ENCODE results near the gene AKT2.
"Not testable (repeated sequence)": the region's sequence is repeated elsewhere in the genome, so short reads cannot be mapped to it uniquely, and the experiment has no call there.

Gene AKT2

GRCh38 chr19:40228346-40228745 lies 56.8 kb downstream of the AKT2 start:
- DNase-seq (ENCODE audit: low read depth) = no peak

GRCh38 chr19:40225440-40226305 lies 59.5 kb downstream of the AKT2 start:
- DNase-seq (ENCODE audit: low read depth) = peak; percentile 12
- peak overlapping the region; percentile 35 for H3K4me3 ChIP-seq (ENCODE audit: low read depth, low read length)

More at GRCh38 chr19:40228346-40228745, 56.8 kb downstream of the AKT2 start:
- no peak overlapping the region for H3K4me3 ChIP-seq (ENCODE audit: low read depth, low read length)

DNA sequence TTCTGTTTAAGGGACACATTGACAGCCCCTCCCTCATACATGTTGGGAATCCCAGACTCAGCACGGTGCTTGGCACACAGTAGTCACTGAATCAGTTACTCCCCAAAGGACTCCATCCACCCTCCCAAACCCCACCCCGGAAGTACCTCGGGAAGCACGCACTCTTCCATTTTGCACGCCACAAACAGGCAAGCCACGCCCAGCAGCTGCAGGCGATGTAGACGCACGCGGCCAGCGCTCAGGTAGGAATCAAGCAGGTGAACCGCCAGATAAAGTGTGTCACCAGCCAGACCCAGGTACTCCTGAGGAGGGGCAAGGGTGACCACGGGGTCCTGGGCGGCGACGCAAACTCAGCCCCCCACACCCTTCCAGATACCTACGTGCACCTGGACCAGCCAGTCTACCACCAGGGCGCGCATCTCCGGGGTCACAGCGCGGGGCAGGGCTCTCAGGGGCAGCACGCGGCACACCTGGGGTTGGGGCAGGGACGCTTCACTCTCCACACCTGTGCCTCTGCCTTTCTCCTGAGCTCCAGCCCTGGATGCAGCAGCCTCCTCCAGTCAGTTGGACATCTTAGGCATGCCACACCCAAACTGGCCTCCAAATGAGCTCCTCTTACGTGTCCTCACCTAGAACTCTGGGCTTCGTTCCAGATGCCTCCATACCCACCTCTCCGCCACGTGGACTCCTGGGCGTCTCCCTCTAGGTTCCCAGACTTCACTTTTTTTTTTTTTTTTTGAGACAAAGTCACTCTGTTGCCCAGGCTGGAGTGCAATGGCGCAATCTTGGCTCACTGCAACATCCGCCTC lies 60.6 kb downstream of the AKT2 start:
- no peak overlapping the region for H3K4me3 ChIP-seq (ENCODE audit: low read depth, low read length)
- no peak for DNase-seq (ENCODE audit: low read depth)

GRCh38 chr19:40223135-40223822 lies 61.9 kb downstream of the AKT2 start:
- no peak overlapping the region for H3K4me3 ChIP-seq (ENCODE audit: low read depth, low read length)
- DNase-seq (ENCODE audit: low read depth) = no peak

GRCh38 chr19:40221858-40222619 lies 63.1 kb downstream of the AKT2 start:
- peak; percentile 57 for DNase-seq (ENCODE audit: low read depth)
- no peak overlapping the region for H3K4me3 ChIP-seq (ENCODE audit: low read depth, low read length)

DNA sequence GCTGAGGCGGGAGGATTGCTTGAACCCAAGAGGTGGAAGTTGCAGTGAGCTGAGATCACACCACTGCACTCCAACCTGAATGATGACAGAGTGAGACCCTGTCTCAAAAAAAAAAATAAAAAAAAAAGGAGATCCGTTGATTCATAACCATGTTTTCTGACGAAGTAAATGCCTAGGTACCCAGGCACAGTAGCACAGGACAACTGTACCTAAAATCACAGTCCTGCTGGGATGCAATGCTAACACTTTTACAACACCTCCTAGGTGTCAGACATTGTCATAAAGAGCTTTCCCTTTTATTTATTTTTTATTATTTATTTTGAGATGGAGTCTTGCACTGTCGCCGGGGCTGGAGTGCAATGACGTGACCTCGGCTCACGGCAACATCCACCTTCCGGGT lies 64.5 kb downstream of the AKT2 start:
- H3K4me3 ChIP-seq (ENCODE audit: low read depth, low read length) = no peak overlapping the region
- no peak for DNase-seq (ENCODE audit: low read depth)

GRCh38 chr19:40219721-40220276 lies 65.3 kb downstream of the AKT2 start:
- DNase-seq (ENCODE audit: low read depth) = peak; percentile 22
- peak overlapping the region; percentile 28 for H3K4me3 ChIP-seq (ENCODE audit: low read depth, low read length)

DNA sequence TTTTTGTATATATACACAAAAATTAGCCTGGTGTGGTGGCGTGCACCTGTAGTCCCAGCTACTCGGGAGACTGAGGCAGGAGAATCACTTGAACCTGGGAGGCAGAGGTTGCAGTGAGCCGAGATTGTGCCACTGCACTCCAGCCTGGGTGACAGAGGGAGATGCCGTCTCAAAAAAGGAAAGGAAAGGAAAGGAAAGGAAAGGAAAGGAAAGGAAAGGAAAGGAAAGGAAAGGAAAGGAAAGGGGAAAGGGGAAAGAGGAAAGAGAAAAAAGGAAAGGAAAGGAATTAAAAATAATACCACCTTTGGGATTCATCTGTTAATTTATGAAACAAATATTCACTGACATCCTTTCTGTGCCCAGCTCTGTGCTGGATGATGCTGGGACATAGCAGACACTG lies 66.1 kb downstream of the AKT2 start:
- H3K4me3 ChIP-seq (ENCODE audit: low read depth, low read length); DNase-seq (ENCODE audit: low read depth): not testable (repeated sequence)

DNA sequence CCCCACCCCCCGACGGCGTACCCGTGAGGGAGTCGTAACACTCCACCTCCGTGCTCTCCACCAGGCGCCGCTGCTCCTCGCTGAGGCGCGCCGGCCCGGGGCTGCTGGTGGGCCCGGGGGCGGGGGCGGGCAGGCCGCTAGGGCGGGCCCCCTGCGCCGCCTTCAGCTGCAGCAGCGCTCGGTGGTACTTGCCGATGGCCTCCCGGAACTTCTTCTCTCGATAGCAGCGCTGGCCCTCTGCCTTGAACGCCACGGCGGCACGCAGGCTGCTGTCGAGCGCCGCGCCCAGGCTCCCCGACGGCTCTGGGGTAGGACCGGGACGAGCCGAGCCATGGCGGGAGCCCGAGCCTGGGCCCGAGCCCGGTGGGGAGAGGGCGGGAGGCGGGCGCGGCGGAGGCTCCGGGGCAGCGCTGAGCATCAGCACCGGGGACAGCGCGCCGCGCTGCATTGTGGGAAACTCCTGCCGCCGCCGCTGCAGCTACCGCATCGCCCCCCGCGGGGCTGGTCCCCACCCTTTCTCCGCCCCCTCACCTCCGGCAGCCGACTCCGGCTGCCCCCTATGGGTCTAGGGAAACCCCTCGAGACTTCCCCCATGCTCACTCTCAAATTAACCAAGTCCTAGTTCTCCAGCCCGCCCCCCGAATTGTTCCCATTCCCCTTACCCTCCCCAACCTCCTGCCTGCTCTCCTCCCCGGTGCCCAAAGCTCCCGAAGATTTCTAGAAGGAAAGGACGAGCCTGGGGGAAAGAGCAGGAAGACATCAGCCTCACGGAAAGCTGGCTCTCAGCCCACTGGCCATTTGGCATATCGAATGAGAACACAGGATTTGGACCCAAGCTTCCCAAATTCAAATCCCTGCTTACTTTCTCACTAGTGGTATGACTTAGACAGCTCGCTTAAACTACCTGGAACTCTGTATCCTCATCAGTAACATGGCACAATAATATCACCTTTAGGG lies 66.9 kb downstream of the AKT2 start, which contains the start of gene TTC9B:
Gene TTC9B (minus strand): TSS at position 451 of the 957 bp plus-strand sequence. CDS start 3 bp downstream, at position 448.
- H3K4me3 ChIP-seq (ENCODE audit: low read depth, low read length) = no peak within 1 kb of the TSS
- DNase-seq (ENCODE audit: low read depth) = no peak

- no peak for DNase-seq (ENCODE audit: low read depth)
These were observed 67.9 kb downstream of the AKT2 start for GRCh38 chr19:40217027-40217810.

GRCh38 chr19:40216777-40217026 lies 68.4 kb downstream of the AKT2 start:
- DNase-seq (ENCODE audit: low read depth) = no peak
- H3K4me3 ChIP-seq (ENCODE audit: low read depth, low read length) = no peak overlapping the region

More at GRCh38 chr19:40217027-40217810, 67.9 kb downstream of the AKT2 start:
- no peak overlapping the region for H3K4me3 ChIP-seq (ENCODE audit: low read depth, low read length)

DNA sequence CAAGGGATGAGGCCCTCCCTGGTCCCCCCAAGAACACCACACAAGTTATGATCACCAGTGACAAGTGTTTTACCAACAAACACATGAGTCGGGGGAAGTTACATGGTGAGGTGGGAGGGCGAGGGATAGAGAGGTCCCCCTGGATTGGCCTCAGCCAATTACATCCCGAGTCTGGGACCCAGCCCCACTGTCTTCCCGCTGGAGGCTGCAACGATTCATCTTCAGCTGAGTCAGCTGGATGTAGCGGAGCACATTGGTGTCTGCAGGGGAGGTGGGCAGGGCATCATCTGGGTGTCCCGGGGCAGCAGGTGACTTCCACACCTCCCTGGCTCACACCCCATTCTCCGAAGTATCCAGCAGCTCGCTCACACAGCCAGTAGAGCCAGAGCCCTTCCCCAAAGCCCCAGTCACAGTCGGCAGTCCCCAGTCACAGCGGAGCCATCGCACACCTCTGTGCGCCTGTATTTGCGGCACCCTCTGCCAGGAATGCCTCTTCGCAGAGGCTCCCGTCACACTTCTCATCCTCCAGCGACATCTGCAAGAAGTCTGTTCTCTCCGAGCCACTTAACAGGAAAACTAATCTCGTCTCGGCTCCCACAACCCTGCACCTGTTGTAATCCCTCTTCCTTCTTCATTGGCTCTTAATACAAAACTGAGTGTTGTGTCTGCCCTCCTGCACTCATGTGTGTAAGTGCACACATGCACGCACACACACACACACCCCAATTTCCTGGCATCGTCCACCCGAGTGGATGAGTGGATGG lies 69.0 kb downstream of the AKT2 start:
- H3K4me3 ChIP-seq (ENCODE audit: low read depth, low read length) = no peak overlapping the region
- no peak for DNase-seq (ENCODE audit: low read depth)

DNA sequence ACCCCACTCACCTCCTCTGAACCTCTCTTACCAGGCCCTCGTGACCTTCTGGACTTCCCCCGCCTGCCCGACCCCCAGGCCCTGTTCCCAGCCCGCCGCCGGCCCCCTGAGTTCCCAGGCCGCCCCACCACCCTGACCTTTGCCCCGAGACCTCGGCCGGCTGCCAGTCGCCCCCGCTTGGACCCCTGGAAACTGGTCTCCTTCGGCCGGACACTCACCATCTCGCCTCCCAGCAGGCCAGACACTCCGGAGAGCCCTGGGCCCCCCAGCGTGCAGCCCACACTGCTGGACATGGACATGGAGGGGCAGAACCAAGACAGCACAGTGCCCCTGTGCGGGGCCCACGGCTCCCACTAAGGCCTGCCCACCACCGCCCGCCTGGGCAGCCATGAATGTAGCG lies 70.2 kb downstream of the AKT2 start:
- DNase-seq (ENCODE audit: low read depth) = no peak
- H3K4me3 ChIP-seq (ENCODE audit: low read depth, low read length) = no peak overlapping the region

DNA sequence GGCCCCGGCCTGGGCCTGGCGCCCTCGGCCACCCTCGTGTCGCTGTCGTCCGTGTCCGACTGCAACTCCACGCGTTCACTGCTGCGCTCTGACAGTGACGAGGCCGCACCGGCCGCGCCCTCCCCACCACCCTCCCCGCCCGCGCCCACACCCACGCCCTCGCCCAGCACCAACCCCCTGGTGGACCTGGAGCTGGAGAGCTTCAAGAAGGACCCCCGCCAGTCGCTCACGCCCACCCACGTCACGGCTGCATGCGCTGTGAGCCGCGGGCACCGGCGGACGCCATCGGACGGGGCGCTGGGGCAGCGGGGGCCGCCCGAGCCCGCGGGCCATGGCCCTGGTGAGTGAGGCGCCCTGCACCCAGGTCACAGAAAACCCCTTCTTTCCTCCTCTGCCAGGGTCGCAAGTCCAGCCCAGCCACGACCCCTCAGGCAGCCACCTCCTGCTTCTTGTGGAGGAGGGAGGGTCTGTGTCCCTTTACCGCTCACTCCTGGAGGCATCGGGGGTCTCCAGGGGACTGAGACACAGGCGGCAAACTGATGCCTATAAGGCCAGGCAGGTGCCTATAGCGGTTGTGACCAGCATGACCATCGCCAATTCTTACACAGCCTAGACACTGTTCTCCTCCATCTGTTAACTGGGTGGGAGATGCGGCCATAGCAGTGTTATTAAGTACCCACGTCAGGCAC lies 71.1 kb downstream of the AKT2 start:
- no peak overlapping the region for H3K4me3 ChIP-seq (ENCODE audit: low read depth, low read length)
- no peak for DNase-seq (ENCODE audit: low read depth)

DNA sequence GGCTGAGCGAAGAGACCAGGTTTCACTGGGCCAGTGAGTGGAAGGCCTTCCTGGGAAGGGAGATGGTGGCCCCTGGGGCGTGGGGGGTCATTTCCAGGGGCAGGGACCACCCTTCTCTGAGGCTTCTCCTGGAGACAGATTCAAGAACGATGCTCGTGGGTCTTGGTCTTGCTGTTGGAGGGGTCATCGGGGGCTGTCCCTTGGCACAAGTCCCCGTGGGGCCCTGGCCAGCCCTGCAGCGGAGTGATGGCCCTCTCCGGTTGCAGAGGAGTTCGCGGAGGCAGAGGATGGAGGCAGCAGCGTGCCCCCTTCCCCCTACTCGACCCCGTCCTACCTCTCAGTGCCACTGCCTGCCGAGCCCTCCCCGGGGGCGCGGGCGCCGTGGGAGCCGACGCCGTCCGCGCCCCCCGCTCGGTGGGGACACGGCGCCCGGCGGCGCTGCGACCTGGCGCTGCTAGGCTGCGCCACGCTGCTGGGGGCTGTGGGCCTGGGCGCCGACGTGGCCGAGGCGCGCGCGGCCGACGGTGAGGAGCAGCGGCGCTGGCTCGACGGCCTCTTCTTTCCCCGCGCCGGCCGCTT lies 71.8 kb downstream of the AKT2 start:
- DNase-seq (ENCODE audit: low read depth) = no peak
- H3K4me3 ChIP-seq (ENCODE audit: low read depth, low read length) = no peak overlapping the region

DNA sequence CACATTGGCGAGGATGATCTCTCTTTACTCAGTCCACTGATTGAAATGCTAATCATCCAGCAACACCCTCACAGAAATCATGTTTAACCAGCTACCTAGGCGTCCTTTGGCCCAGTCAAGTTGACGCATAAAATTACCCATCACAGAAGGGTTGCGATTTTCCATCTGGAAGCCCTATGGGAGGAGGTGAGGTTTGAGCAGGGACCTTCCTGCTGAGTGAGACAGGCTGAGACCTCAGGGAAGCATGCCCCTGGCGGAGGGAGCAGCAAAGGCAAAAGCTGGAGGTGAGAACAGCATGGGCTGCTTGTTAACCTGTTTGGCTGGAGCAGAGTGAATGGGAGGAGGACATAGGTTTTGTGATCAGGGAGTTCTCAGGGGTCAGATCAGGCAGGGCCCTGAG lies 74.3 kb downstream of the AKT2 start:
- no peak overlapping the region for H3K4me3 ChIP-seq (ENCODE audit: low read depth, low read length)
- DNase-seq (ENCODE audit: low read depth) = no peak

Data from skeletal muscle cell (primary cell).